ENCODE results near the gene MRPS11. TPM values are rescaled to one million over a fixed set of nuclear protein-coding genes. Genes with fewer than 3 reads are reported as not detected.

Gene MRPS11
- total and polyA plus RNA-seq, 10 of the 15 experiments (the other 5 are each of a cell fraction or from before 2014, with no cell fraction given), result 37.1 to 148 (median 68.7) TPM

DNA sequence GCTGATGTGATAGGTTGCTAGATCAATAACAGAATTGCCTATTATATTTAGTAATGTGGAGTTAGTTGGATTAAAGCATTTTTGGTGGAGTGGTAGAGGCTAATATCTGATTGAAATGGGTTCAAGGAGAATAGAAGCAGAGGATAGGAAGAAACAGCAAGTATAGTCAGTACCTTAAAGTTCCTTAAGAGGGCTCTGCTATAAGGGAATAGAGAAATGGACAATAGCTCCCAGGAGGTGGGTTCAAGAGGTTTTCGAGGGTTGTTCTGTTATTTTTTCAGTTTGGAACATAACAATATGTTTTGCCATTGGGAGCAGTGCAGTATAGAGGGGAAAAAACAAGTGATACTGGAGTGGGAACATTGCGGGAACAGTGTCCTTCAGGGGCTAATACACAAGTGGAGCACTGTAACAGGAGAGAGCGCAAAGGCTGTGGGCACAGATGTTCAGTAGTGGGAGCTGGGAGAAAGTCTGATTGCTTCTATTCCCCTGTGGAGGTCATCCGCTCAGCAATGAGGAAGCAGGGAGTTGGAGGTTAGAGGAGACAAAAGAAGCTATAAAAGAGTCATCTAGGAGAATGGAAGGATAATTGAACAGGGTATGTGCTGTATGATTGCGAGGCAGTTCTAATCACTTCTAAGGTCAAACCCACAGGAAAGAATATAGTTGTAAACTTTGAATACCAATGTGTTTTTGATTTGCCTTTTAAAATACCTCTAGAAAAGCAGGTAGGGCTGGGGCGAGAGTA lies 3.3 kb downstream of the MRPS11 start:
- ATAC-seq, result no peak
- Histone ChIP-seq H3K79me2 (ENCODE audit: control insufficient read depth, insufficient read depth, low read length) (peaks cover 31% of the 10 kb centered on the region), H3K4me3 (no peak overlapping the region), H3K27ac (ENCODE audit: control insufficient read depth, insufficient read depth) (no peak overlapping the region), H3K4me1 (ENCODE audit: control insufficient read depth, insufficient read depth, low read length) (peaks cover 10% of the 10 kb centered on the region), H3K9me3 (replicated peaks; ENCODE audit: control insufficient read depth, insufficient read depth, low read length) (no peaks in the 10 kb centered on the region), H3K27me3 (replicated peaks in 1 of 2; ENCODE audit: control insufficient read depth in 2 of 2, insufficient read depth in 2 of 2, low read length in 1 of 2) (no peaks in the 10 kb centered on the region), H4K20me1 (ENCODE audit: control insufficient read depth, insufficient read depth) (no peaks in the 10 kb centered on the region), H3K4me2 (ENCODE audit: control insufficient read depth, insufficient read depth) (no peak overlapping the region; the same call in none of the 2 replicates), H2AFZ (ENCODE audit: control insufficient read depth, low read depth, low read length) (no peak overlapping the region), H3K9ac (ENCODE audit: control insufficient read depth, insufficient read depth, low read length) (no peak overlapping the region), H3K36me3 (ENCODE audit: control insufficient read depth in 2 of 2, insufficient read depth in 2 of 2, low read length in 1 of 2) (peaks cover 0 to 16% of the 10 kb centered on the region in 2 experiments; a peak in 2 of 4 replicates)
- no peak for DNase-seq (ENCODE audit: low read depth, low spot score)
- intact Hi-C loops (cut with micrococcal nuclease; ENCODE audit: unreplicated experiment) (no loop called here), in situ Hi-C loops (cut with MboI) (no loop called here)
- SMC1A ChIA-PET (ENCODE audit: uncharacterized antibody, unreplicated experiment), result interaction anchor here (1.3 to 2.8 kb wide), 4 partner anchors 9 to 194 kb away, joined by 4 to 8 read pairs (median 6); partner anchors contain the start of gene ISG20
- RAD21 ChIA-PET (ENCODE audit: unreplicated experiment), result interaction anchor here (1.2 to 2.7 kb wide), 3 partner anchors 151 to 168 kb away, joined by 5 to 9 read pairs (median 7); partner anchors contain the start of gene ISG20
- 94% methylated on average over 6 of the region's 6 CpGs for WGBS (ENCODE audit: insufficient coverage, insufficient replicate concordance, low lambda C conversion rate, missing lambda C conversion rate)
- no peak for TF ChIP-seq POU2F2 (IDR thresholded peaks at IDR 0.05; ENCODE audit: borderline replicate concordance, low read depth, low read length)
- TF ChIP-seq, protein P1, sequence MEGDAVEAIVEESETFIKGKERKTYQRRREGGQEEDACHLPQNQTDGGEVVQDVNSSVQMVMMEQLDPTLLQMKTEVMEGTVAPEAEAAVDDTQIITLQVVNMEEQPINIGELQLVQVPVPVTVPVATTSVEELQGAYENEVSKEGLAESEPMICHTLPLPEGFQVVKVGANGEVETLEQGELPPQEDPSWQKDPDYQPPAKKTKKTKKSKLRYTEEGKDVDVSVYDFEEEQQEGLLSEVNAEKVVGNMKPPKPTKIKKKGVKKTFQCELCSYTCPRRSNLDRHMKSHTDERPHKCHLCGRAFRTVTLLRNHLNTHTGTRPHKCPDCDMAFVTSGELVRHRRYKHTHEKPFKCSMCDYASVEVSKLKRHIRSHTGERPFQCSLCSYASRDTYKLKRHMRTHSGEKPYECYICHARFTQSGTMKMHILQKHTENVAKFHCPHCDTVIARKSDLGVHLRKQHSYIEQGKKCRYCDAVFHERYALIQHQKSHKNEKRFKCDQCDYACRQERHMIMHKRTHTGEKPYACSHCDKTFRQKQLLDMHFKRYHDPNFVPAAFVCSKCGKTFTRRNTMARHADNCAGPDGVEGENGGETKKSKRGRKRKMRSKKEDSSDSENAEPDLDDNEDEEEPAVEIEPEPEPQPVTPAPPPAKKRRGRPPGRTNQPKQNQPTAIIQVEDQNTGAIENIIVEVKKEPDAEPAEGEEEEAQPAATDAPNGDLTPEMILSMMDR (IDR thresholded peaks at IDR 0.05 in 2 of 3, conservative IDR thresholded peaks at IDR 0.05 in 1 of 3; ENCODE audit: control insufficient read depth in 2 of 3, extremely low read depth in 1 of 3, insufficient read depth in 1 of 3, low read depth in 3 of 3, low read length in 3 of 3), result peak; percentile 1 to 26 (median 14); a peak in 1 of 6 replicates
- no TSS peak for BruUV-seq (replicated peaks)
- POLR2A ChIA-PET, result interaction anchor here (0.6 kb wide), 1 partner anchor 168 kb away, joined by 3 read pairs; the partner anchor contains the start of gene ISG20
- CTCF ChIA-PET, result interaction anchor here (0.6 to 2.8 kb wide), 11 partner anchors 9 to 228 kb away, joined by 3 to 14 read pairs (median 5); partner anchors contain the start of gene AEN
- no peak for FAIRE-seq
